ENCODE results near the gene EVL. TPM values are rescaled to one million over a fixed set of nuclear protein-coding genes. Genes with fewer than 3 reads are reported as not detected.
"Not testable (repeated sequence)": the region's sequence is repeated elsewhere in the genome, so short reads cannot be mapped to it uniquely, and the experiment has no call there.

Gene EVL
- total RNA-seq, 1 experiment from 2014 or later = 6.9 TPM

GRCh38 chr14:100037353-100037752, 27.9 kb upstream of the EVL start:
- no peak for DNase-seq (ENCODE audit: low spot score)

GRCh38 chr14:100038065-100038464, 27.2 kb upstream of the EVL start:
- no peak for DNase-seq (ENCODE audit: low spot score)

GRCh38 chr14:100039903-100040302, 25.3 kb upstream of the EVL start:
- no peak for DNase-seq (ENCODE audit: low spot score)

- no peak for DNase-seq (ENCODE audit: low spot score)
These were observed 24.0 kb upstream of the EVL start for GRCh38 chr14:100041271-100041670.

GRCh38 chr14:100042286-100042685, 22.9 kb upstream of the EVL start:
- no peak for DNase-seq (ENCODE audit: low spot score)

- DNase-seq (ENCODE audit: low spot score) = no peak
These were observed 19.4 kb upstream of the EVL start for GRCh38 chr14:100045642-100046344.

- DNase-seq (ENCODE audit: low spot score) = no peak
These were observed 17.6 kb upstream of the EVL start for GRCh38 chr14:100047600-100047999.

GRCh38 chr14:100048786-100049185, 16.4 kb upstream of the EVL start:
- DNase-seq (ENCODE audit: low spot score) = no peak

- DNase-seq (ENCODE audit: low spot score) = no peak
These were observed 16.0 kb upstream of the EVL start for GRCh38 chr14:100049220-100049619.

- DNase-seq (ENCODE audit: low spot score) = no peak
These were observed 14.1 kb upstream of the EVL start for GRCh38 chr14:100051103-100051502.

- DNase-seq (ENCODE audit: low spot score) = no peak
These were observed 13.7 kb upstream of the EVL start for GRCh38 chr14:100051543-100051942.

GRCh38 chr14:100052819-100053218, 12.4 kb upstream of the EVL start:
- DNase-seq (ENCODE audit: low spot score) = no peak

- DNase-seq (ENCODE audit: low spot score) = no peak
These were observed 10.7 kb upstream of the EVL start for GRCh38 chr14:100054316-100055075.

GRCh38 chr14:100056431-100056830, 8.8 kb upstream of the EVL start:
- DNase-seq (ENCODE audit: low spot score) = no peak

- peak; percentile 19 for DNase-seq (ENCODE audit: low spot score)
These were observed 8.0 kb upstream of the EVL start for GRCh38 chr14:100056964-100057795.

GRCh38 chr14:100058777-100059437, 6.3 kb upstream of the EVL start:
- no peak for DNase-seq (ENCODE audit: low spot score)

- peak; percentile 64 for DNase-seq (ENCODE audit: low spot score)
These were observed 5.8 kb upstream of the EVL start for GRCh38 chr14:100059438-100059781.

- no peak for DNase-seq (ENCODE audit: low spot score)
These were observed 4.5 kb upstream of the EVL start for GRCh38 chr14:100060760-100061159.

GRCh38 chr14:100062590-100062989, 2.6 kb upstream of the EVL start:
- no peak for DNase-seq (ENCODE audit: low spot score)

GRCh38 chr14:100063314-100063941, 1.8 kb upstream of the EVL start:
- no peak for DNase-seq (ENCODE audit: low spot score)

- DNase-seq (ENCODE audit: low spot score) = not testable (repeated sequence)
These were observed 708 bp upstream of the EVL start for GRCh38 chr14:100064335-100065092.

Data from HT-29 (cell line).